ACC112 (cell line): ENCODE data around the gene SELENOS.

Source experiments
- H2AFZ ChIP-seq: fragments of 200-600 bp; sonication (generic); one replicate; pipeline ENCODE4 v1.6.0; 2017; ENCODE audit warnings: antibody characterized with exemption, low read length; ENCODE audit not compliant: unreplicated experiment
- H3K27ac ChIP-seq: fragments of 200-600 bp; sonication (generic); 2 replicates; pipeline ENCODE4 v1.5.1; 2014; ENCODE audit warnings: low read depth, mild to moderate bottlenecking, antibody characterized with exemption, low read length, moderate library complexity
- H3K27me3 ChIP-seq: fragments of 200-600 bp; sonication (generic); 2 replicates; pipeline ENCODE4 v1.6.1; 2014; ENCODE audit warnings: mild to moderate bottlenecking, antibody characterized with exemption, low read length, moderate library complexity, mixed read lengths; ENCODE audit not compliant: insufficient read depth
- H3K36me3 ChIP-seq: fragments of 200-600 bp; sonication (generic); 2 replicates; pipeline ENCODE4 v1.6.1; 2016; ENCODE audit warnings: mild to moderate bottlenecking, antibody characterized with exemption, low read length, moderate library complexity, mixed read lengths; ENCODE audit not compliant: insufficient read depth
- H3K4me1 ChIP-seq: fragments of 200-600 bp; sonication (generic); one replicate; pipeline ENCODE4 v1.6.1; 2016; ENCODE audit warnings: low read length, mixed read lengths; ENCODE audit not compliant: insufficient read depth, unreplicated experiment, control insufficient read depth
- H3K4me3 ChIP-seq: fragments of 200-600 bp; sonication (generic); 2 replicates; pipeline ENCODE4 v1.5.1; 2014; ENCODE audit warnings: mild to moderate bottlenecking, low read depth, low read length
- H3K79me2 ChIP-seq: fragments of 200-600 bp; sonication (generic); one replicate; pipeline ENCODE4 v1.6.0; 2016; ENCODE audit warnings: low read length; ENCODE audit not compliant: control insufficient read depth, unreplicated experiment, insufficient read depth

SELENOS gene

GRCh38 chr15:101277038-101277822 lies at the start of gene SELENOS:
Gene SELENOS, minus strand, starts transcription at chr15:101277485. Its CDS starts 68 bp downstream, at chr15:101277417.
- peaks cover 8% of the 10 kb centered on the region for H3K4me1 ChIP-seq
- H3K36me3 ChIP-seq = peaks cover 33% of the 10 kb centered on the region
- H3K79me2 ChIP-seq = peaks cover 28% of the 10 kb centered on the region
- no peaks in the 10 kb centered on the region for H3K27me3 ChIP-seq
- H3K4me3 ChIP-seq = peak within 1 kb of the TSS; percentile 89
- H3K27ac ChIP-seq = peak within 1 kb of the TSS; percentile 77
- peak within 1 kb of the TSS; percentile 52 for H2AFZ ChIP-seq

- no peaks in the 10 kb centered on the region for H3K36me3 ChIP-seq
- peaks cover 58% of the 10 kb centered on the region for H3K27me3 ChIP-seq
- no peak overlapping the region for H2AFZ ChIP-seq
- H3K27ac ChIP-seq = no peak overlapping the region
- H3K4me1 ChIP-seq = no peaks in the 10 kb centered on the region
- H3K4me3 ChIP-seq = no peak overlapping the region
- no peaks in the 10 kb centered on the region for H3K79me2 ChIP-seq
These were observed 49.3 kb upstream of the SELENOS start for GRCh38 chr15:101326462-101327146.

GRCh38 chr15:101326026-101326315 lies 48.7 kb upstream of the SELENOS start:
- H2AFZ ChIP-seq = no peak overlapping the region
- no peak overlapping the region for H3K27ac ChIP-seq
- peaks cover 58% of the 10 kb centered on the region for H3K27me3 ChIP-seq
- no peaks in the 10 kb centered on the region for H3K4me1 ChIP-seq
- no peaks in the 10 kb centered on the region for H3K79me2 ChIP-seq
- H3K36me3 ChIP-seq = no peaks in the 10 kb centered on the region
- H3K4me3 ChIP-seq = no peak overlapping the region

- no peak overlapping the region for H3K4me3 ChIP-seq
- H2AFZ ChIP-seq = no peak overlapping the region
- H3K36me3 ChIP-seq = no peaks in the 10 kb centered on the region
- no peaks in the 10 kb centered on the region for H3K79me2 ChIP-seq
- no peaks in the 10 kb centered on the region for H3K4me1 ChIP-seq
- H3K27ac ChIP-seq = no peak overlapping the region
- peaks cover 58% of the 10 kb centered on the region for H3K27me3 ChIP-seq
These were observed 48.2 kb upstream of the SELENOS start for GRCh38 chr15:101325263-101326025.

GRCh38 chr15:101324524-101325177 lies 47.4 kb upstream of the SELENOS start:
- no peak overlapping the region for H3K27ac ChIP-seq
- peaks cover 57% of the 10 kb centered on the region for H3K27me3 ChIP-seq
- H3K4me1 ChIP-seq = no peaks in the 10 kb centered on the region

GRCh38 chr15:101323793-101324523 lies 46.7 kb upstream of the SELENOS start:
- Histone ChIP-seq H3K27ac (no peak overlapping the region), H3K4me3 (no peak overlapping the region), H3K79me2 (no peaks in the 10 kb centered on the region), H3K27me3 (peaks cover 57% of the 10 kb centered on the region), H3K4me1 (no peaks in the 10 kb centered on the region), H3K36me3 (no peaks in the 10 kb centered on the region), H2AFZ (no peak overlapping the region)

More at GRCh38 chr15:101324524-101325177, 47.4 kb upstream of the SELENOS start:
- Histone ChIP-seq H3K79me2 (no peaks in the 10 kb centered on the region), H2AFZ (no peak overlapping the region), H3K36me3 (no peaks in the 10 kb centered on the region), H3K4me3 (no peak overlapping the region)

GRCh38 chr15:101322854-101323477 lies 45.7 kb upstream of the SELENOS start:
- H3K36me3 ChIP-seq = no peaks in the 10 kb centered on the region

GRCh38 chr15:101322016-101322695 lies 44.9 kb upstream of the SELENOS start:
- Histone ChIP-seq H3K79me2 (no peaks in the 10 kb centered on the region), H3K36me3 (no peaks in the 10 kb centered on the region), H2AFZ (no peak overlapping the region), H3K27ac (no peak overlapping the region), H3K4me1 (no peaks in the 10 kb centered on the region), H3K27me3 (peaks cover 51% of the 10 kb centered on the region), H3K4me3 (no peak overlapping the region)

More at GRCh38 chr15:101322854-101323477, 45.7 kb upstream of the SELENOS start:
- H3K4me1 ChIP-seq = no peaks in the 10 kb centered on the region
- no peak overlapping the region for H2AFZ ChIP-seq
- no peak overlapping the region for H3K27ac ChIP-seq
- H3K79me2 ChIP-seq = no peaks in the 10 kb centered on the region
- H3K27me3 ChIP-seq = peaks cover 52% of the 10 kb centered on the region
- H3K4me3 ChIP-seq = no peak overlapping the region

- Histone ChIP-seq H2AFZ (no peak overlapping the region), H3K4me3 (no peak overlapping the region), H3K36me3 (no peaks in the 10 kb centered on the region), H3K4me1 (no peaks in the 10 kb centered on the region), H3K27me3 (peaks cover 38% of the 10 kb centered on the region), H3K27ac (no peak overlapping the region), H3K79me2 (no peaks in the 10 kb centered on the region)
These were observed 43.3 kb upstream of the SELENOS start for GRCh38 chr15:101320501-101321052.
